Measurements from ENCODE around the gene RASSF8. TPM values are rescaled to one million over a fixed set of nuclear protein-coding genes. Genes with fewer than 3 reads are reported as not detected.
A peak's percentile ranks its signal among the peaks of the same experiment; 100 is the strongest.

RASSF8 gene
- total RNA-seq, 1 experiment from 2014 or later = 51.2 TPM

- CTCF ChIA-PET = interaction anchor here (0.6 to 1.5 kb wide), 5 partner anchors 143 to 402 kb away, joined by 3 to 6 read pairs (median 4); no protein-coding TSS in a partner anchor
- H3K9ac ChIP-seq (ENCODE audit: low read length) = peak overlapping the region; percentile 90
- intact Hi-C loops (cut with micrococcal nuclease) = loop anchor here (5.0 kb wide), 1 partner anchor 296 kb away; no protein-coding TSS in a partner anchor
- TF ChIP-seq CTCF (conservative IDR thresholded peaks at IDR 0.05; ENCODE audit: low read depth, low read length) = no peak
- H3F3A ChIP-seq (ENCODE audit: low read length, unreplicated experiment) = peaks cover 5% of the 10 kb centered on the region
- ATAC-seq = no peak
- H3K27ac ChIP-seq (ENCODE audit: low read length) = peak overlapping the region; percentile 74
- DNase-seq = peak; percentile 53
- POLR2A ChIA-PET (ENCODE audit: unreplicated experiment) = interaction anchor here (1.3 kb wide), 1 partner anchor 153 kb away, joined by 42 read pairs; no protein-coding TSS in a partner anchor
- no peaks in the 10 kb centered on the region for H3K9me2 ChIP-seq (replicated peaks; ENCODE audit: low read length)
- H3K9me3 ChIP-seq (ENCODE audit: low read length) = no peaks in the 10 kb centered on the region
- peak overlapping the region; percentile 92 for H3K4me2 ChIP-seq (ENCODE audit: low read length)
- H4K20me1 ChIP-seq (ENCODE audit: low read length) = no peaks in the 10 kb centered on the region
- H3K79me2 ChIP-seq (ENCODE audit: low read length) = peaks cover 61% of the 10 kb centered on the region
- peak overlapping the region; percentile 13; the same call in 1 of the 2 replicates for H2AFZ ChIP-seq (ENCODE audit: low read length)
- peaks cover 47% of the 10 kb centered on the region for H3K4me1 ChIP-seq (ENCODE audit: insufficient read depth, low read length)
- H3K27me3 ChIP-seq (ENCODE audit: low read length) = no peaks in the 10 kb centered on the region
- no TSS peak for BruUV-seq (replicated peaks)
- peak overlapping the region; percentile 77 for H3K4me3 ChIP-seq (ENCODE audit: low read length)
- peaks cover 29% of the 10 kb centered on the region for H3K36me3 ChIP-seq (ENCODE audit: low read depth, low read length)
Observed at GRCh38 chr12:26121323-26122060, 163.0 kb downstream of the RASSF8 start.

DNA sequence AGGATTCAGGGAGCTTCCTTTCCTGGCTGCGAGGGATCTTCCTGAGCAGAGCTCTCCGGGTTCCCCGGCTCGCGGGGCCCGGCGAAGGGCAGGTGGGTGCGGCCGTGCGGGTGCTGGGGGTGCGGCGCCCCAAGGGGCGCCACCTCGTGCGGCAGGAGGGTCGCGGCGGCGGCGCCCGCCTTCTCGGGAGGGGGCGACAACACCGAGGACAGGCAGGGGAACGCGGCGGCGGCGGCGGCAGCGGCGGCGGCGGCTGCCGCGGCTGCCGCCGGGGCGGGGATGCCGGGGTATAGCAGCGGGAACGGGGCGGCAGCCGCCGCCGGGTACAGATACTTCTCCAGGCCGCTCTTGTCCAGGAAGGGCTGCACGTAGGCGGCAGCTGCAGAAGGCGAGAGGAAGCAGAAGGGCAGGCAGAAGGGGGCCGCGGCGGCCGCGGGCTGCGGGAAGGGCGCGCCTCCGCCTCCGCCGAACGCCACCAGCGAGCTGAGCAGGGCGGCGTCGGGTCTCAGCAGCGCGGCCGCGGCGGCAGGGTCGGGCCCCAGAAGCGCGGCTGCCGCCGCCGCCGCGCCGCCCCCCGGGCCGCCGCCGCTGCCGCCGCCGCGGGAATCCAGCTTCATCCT, 163.7 kb downstream of the RASSF8 start:
- intact Hi-C loops (cut with micrococcal nuclease) = loop anchor here (5.0 kb wide), 1 partner anchor 295 kb away; no protein-coding TSS in a partner anchor
- Histone ChIP-seq H3F3A (ENCODE audit: low read length, unreplicated experiment) (peaks cover 9% of the 10 kb centered on the region), H3K9ac (ENCODE audit: low read length) (peak overlapping the region; percentile 90), H3K4me1 (ENCODE audit: insufficient read depth, low read length) (peaks cover 45% of the 10 kb centered on the region), H3K36me3 (ENCODE audit: low read depth, low read length) (peaks cover 29% of the 10 kb centered on the region), H3K9me2 (replicated peaks; ENCODE audit: low read length) (no peaks in the 10 kb centered on the region), H3K27ac (ENCODE audit: low read length) (peak overlapping the region; percentile 89), H2AFZ (ENCODE audit: low read length) (peak overlapping the region; percentile 13; the same call in 1 of the 2 replicates), H3K27me3 (ENCODE audit: low read length) (no peaks in the 10 kb centered on the region), H3K4me3 (ENCODE audit: low read length) (peak overlapping the region; percentile 77), H3K9me3 (ENCODE audit: low read length) (no peaks in the 10 kb centered on the region), H4K20me1 (ENCODE audit: low read length) (no peaks in the 10 kb centered on the region), H3K79me2 (ENCODE audit: low read length) (peaks cover 65% of the 10 kb centered on the region), H3K4me2 (ENCODE audit: low read length) (peak overlapping the region; percentile 92)
- no TSS peak for BruUV-seq (replicated peaks)
- TF ChIP-seq EZH2 (IDR thresholded peaks at IDR 0.05; ENCODE audit: low read length, unreplicated experiment) = no peak
- TF ChIP-seq EZH2phosphoT487 (IDR thresholded peaks at IDR 0.05; ENCODE audit: borderline replicate concordance, low read length) = no peak
- no peak for TF ChIP-seq CTCF (conservative IDR thresholded peaks at IDR 0.05; ENCODE audit: low read depth, low read length)
- ChIA-PET CTCF (interaction anchor here (0.6 to 1.5 kb wide), 8 partner anchors 25 to 580 kb away, joined by 3 to 6 read pairs (median 4); no protein-coding TSS in a partner anchor), POLR2A (ENCODE audit: unreplicated experiment) (interaction anchor here (1.3 kb wide), 1 partner anchor 152 kb away, joined by 42 read pairs; no protein-coding TSS in a partner anchor)
- ATAC-seq (no peak), DNase-seq (peak; percentile 26)
